ENCODE results near the gene DGKD.

DNA sequence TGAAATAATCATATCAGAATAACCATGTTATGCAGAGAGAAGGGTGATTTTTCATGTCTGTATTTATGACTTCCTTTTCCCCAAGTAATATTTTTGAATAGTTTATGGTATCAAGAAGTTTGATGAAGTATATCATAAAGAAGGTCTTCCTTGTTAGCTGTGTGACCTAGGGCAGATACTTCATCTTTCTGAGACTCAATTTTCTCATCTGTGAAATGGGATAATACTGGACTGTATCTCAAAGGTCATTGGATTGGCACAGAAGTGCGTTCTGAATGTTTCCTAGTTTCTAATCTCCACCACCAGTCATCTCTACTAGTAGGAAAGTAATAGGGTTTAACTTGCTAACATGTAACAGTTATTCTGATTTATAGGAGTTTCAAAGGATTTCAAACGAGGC lies 52.6 kb downstream of the DGKD start:
- TF ChIP-seq EZH2phosphoT487 (IDR thresholded peaks at IDR 0.05; ENCODE audit: borderline replicate concordance), result no peak
- TF ChIP-seq ZNF274 (IDR thresholded peaks at IDR 0.05; ENCODE audit: low read depth, low read length), result no peak
- TF ChIP-seq RAD21 (IDR thresholded peaks at IDR 0.05; ENCODE audit: low read depth), result no peak
